ENCODE data around the gene ETS2. TPM values are rescaled to one million over a fixed set of nuclear protein-coding genes. Genes with fewer than 3 reads are reported as not detected.
A peak's percentile ranks its signal among the peaks of the same experiment; 100 is the strongest.

ETS2 gene
- total and polyA plus RNA-seq, 10 of the 15 experiments (the other 5 are each of a cell fraction or from before 2014, with no cell fraction given): 0.52 to 8.6 (median 3.8) TPM

GRCh38 chr21:38807986-38808385, 2.3 kb downstream of the ETS2 start (continued):
- no peak for TF ChIP-seq CHD1 (IDR thresholded peaks at IDR 0.05; ENCODE audit: low read depth, low read length)
- no peak for TF ChIP-seq MYC (IDR thresholded peaks at IDR 0.05; ENCODE audit: insufficient read depth, insufficient read length, insufficient replicate concordance, low read length, severe bottlenecking)
- no peak for TF ChIP-seq ETV6 (conservative IDR thresholded peaks at IDR 0.05 in 1 of 2, IDR thresholded peaks at IDR 0.05 in 1 of 2; ENCODE audit: borderline replicate concordance in 1 of 2, low read depth in 1 of 2)

- Histone ChIP-seq H3K27ac (ENCODE audit: control insufficient read depth, insufficient read depth) (no peak overlapping the region), H3K9ac (ENCODE audit: control insufficient read depth, insufficient read depth, low read length) (no peak overlapping the region), H3K4me3 (no peak overlapping the region), H3K79me2 (ENCODE audit: control insufficient read depth, insufficient read depth, low read length) (no peaks in the 10 kb centered on the region), H4K20me1 (ENCODE audit: control insufficient read depth, insufficient read depth) (no peaks in the 10 kb centered on the region), H3K4me1 (ENCODE audit: control insufficient read depth, insufficient read depth, low read length) (peaks cover 11% of the 10 kb centered on the region), H3K9me3 (replicated peaks; ENCODE audit: control insufficient read depth, insufficient read depth, low read length) (no peaks in the 10 kb centered on the region), H3K4me2 (ENCODE audit: control insufficient read depth, insufficient read depth) (peak overlapping the region; percentile 31; the same call in 1 of the 2 replicates), H3K36me3 (ENCODE audit: control insufficient read depth in 2 of 2, insufficient read depth in 2 of 2, low read length in 1 of 2) (peaks cover 0 to 2% of the 10 kb centered on the region in 2 experiments; a peak in 1 of 4 replicates), H2AFZ (ENCODE audit: control insufficient read depth, low read depth, low read length) (no peak overlapping the region), H3K27me3 (replicated peaks in 1 of 2; ENCODE audit: control insufficient read depth in 2 of 2, insufficient read depth in 2 of 2, low read length in 1 of 2) (no peaks in the 10 kb centered on the region)
- no peak for DNase-seq (ENCODE audit: low read depth, low spot score)
- in situ Hi-C loops (cut with MboI): no loop called here
- no TSS peak for BruUV-seq (replicated peaks)
- 21% methylated on average over 2 of the region's 2 CpGs for WGBS (ENCODE audit: insufficient coverage, insufficient replicate concordance, low lambda C conversion rate, missing lambda C conversion rate)
- POLR2A ChIA-PET: interaction anchor here (0.7 kb wide), 1 partner anchor 55 kb away, joined by 3 read pairs; no protein-coding TSS in a partner anchor
- ATAC-seq: no peak
- intact Hi-C loops (cut with micrococcal nuclease; ENCODE audit: unreplicated experiment): no loop called here
- RAD21 ChIA-PET (ENCODE audit: unreplicated experiment): no interaction called here
- TF ChIP-seq YBX1 (IDR thresholded peaks at IDR 0.05) (no peak), ZNF24 (IDR thresholded peaks at IDR 0.05) (no peak), JUND (IDR thresholded peaks at IDR 0.05; ENCODE audit: low read depth, low read length) (no peak), SPI1 (IDR thresholded peaks at IDR 0.05; ENCODE audit: borderline replicate concordance, insufficient read depth, low read depth, low read length) (peak; percentile 43; the same call in 1 of the 2 replicates)
- SMC1A ChIA-PET (ENCODE audit: uncharacterized antibody, unreplicated experiment): interaction anchor here (0.8 to 1.1 kb wide), 4 partner anchors 8 to 22 kb away, joined by 3 read pairs; no protein-coding TSS in a partner anchor
- peak; percentile 44 for FAIRE-seq
- CTCF ChIA-PET: interaction anchor here (0.7 to 2.3 kb wide), 2 partner anchors 11 to 59 kb away, joined by 3 to 5 read pairs; no protein-coding TSS in a partner anchor
Measured at GRCh38 chr21:38809198-38809878, 3.6 kb downstream of the ETS2 start.
